Smooth muscle cell (in vitro differentiated cells): ENCODE measurements around the gene TUB. TPM values are rescaled to one million over a fixed set of nuclear protein-coding genes. Genes with fewer than 3 reads are reported as not detected.

Source experiments
- DNase-seq: peaks from one replicate; lab custom pipeline; 2025; ENCODE audit not compliant: unreplicated experiment; lab: John Stamatoyannopoulos, UW
- H2AFZ ChIP-seq: fragments of 200-600 bp; sonication (generic); 2 replicates; pipeline ENCODE4 v1.6.0; 2016; ENCODE audit warnings: antibody characterized with exemption, low read depth, mild to moderate bottlenecking
- H3F3A ChIP-seq: fragments of 200-600 bp; sonication (generic); 2 replicates; pipeline ENCODE4 v1.6.0; 2017; ENCODE audit warnings: antibody characterized with exemption, low read depth
- H3K27ac ChIP-seq: fragments of 200-600 bp; sonication (generic); 2 replicates; pipeline ENCODE4 v1.5.1; 2016; ENCODE audit warnings: low read depth, mild to moderate bottlenecking
- H3K27me3 ChIP-seq: fragments of 200-600 bp; sonication (generic); 2 replicates; pipeline ENCODE4 v1.6.1; 2016; ENCODE audit warnings: low read depth, mild to moderate bottlenecking
- H3K36me3 ChIP-seq: fragments of 200-600 bp; sonication (generic); 2 replicates; pipeline ENCODE4 v1.5.1; 2016; ENCODE audit warnings: low read depth
- H3K4me1 ChIP-seq: fragments of 200-600 bp; sonication (generic); 2 replicates; pipeline ENCODE4 v1.5.1; 2016; ENCODE audit warnings: low read depth
- H3K4me2 ChIP-seq: fragments of 200-600 bp; sonication (generic); 2 replicates; pipeline ENCODE4 v1.6.0; 2016; ENCODE audit warnings: mild to moderate bottlenecking
- H3K4me3 ChIP-seq: fragments of 200-600 bp; sonication (generic); 2 replicates; pipeline ENCODE4 v1.5.1; 2016; ENCODE audit warnings: mild to moderate bottlenecking
- H3K79me2 ChIP-seq: fragments of 200-600 bp; sonication (generic); 2 replicates; pipeline ENCODE4 v1.6.0; 2016; ENCODE audit warnings: low read depth, mild to moderate bottlenecking
- H3K9ac ChIP-seq: fragments of 200-600 bp; sonication (generic); 2 replicates; pipeline ENCODE4 v1.6.0; 2016; ENCODE audit warnings: low read depth
- H3K9me3 ChIP-seq: fragments of 200-600 bp; sonication (generic); replicated peaks from 2 replicates; pipeline ENCODE4 v1.5.1; 2016; ENCODE audit warnings: low read depth
- H4K20me1 ChIP-seq: fragments of 200-600 bp; sonication (generic); 2 replicates; pipeline ENCODE4 v1.6.0; 2016; ENCODE audit warnings: low read depth
- CTCF ChIP-seq: fragments of 200-600 bp; sonication (generic); IDR thresholded peaks from 2 replicates; pipeline ENCODE4 v1.5.1; 2017; ENCODE audit warnings: borderline replicate concordance, mild to moderate bottlenecking, antibody characterized with exemption; ENCODE audit not compliant: insufficient read depth, poor library complexity, severe bottlenecking
- WGBS: methylation state at CpG from one replicate; pipeline ENCODE4 v1.1.7; 2016; ENCODE audit warnings: low lambda C conversion rate; 5-methylcytosine and 5-hydroxymethylcytosine counted together
- polyA plus RNA-seq: library from polyadenylated mRNA; unstranded; fragments of >200 nt; fragmentation: Nextera tagmentation; extraction: Ambion mirVana; gene quantifications from 2 replicates; pipeline ENCODE4 v1.2.1, GENCODE V29; 2016
- total RNA-seq: library from RNA; depleted of rRNA; stranded (reverse); fragments of >200 nt; gene quantifications from 2 replicates; pipeline ENCODE4 v1.2.3, GENCODE V29; 2014

TUB gene
- total and polyA plus RNA-seq, 2 experiments from 2014 or later = 6.0 to 9.5 TPM

- Histone ChIP-seq H3K9ac (no peak overlapping the region), H3K79me2 (no peaks in the 10 kb centered on the region), H3K9me3 (no peaks in the 10 kb centered on the region), H4K20me1 (no peaks in the 10 kb centered on the region), H3K4me2 (no peak overlapping the region), H3K4me1 (no peaks in the 10 kb centered on the region), H3K27ac (no peak overlapping the region), H3K4me3 (no peak overlapping the region), H3F3A (no peaks in the 10 kb centered on the region), H3K36me3 (no peaks in the 10 kb centered on the region), H2AFZ (no peak overlapping the region), H3K27me3 (peaks cover 14% of the 10 kb centered on the region)
- WGBS = 97% methylated on average over 10 of the region's 10 CpGs
- TF ChIP-seq CTCF = no peak
- no peak for DNase-seq
Measured at GRCh38 chr11:8039530-8040260, 41.3 kb upstream of the TUB start.

GRCh38 chr11:8040261-8040920, 40.6 kb upstream of the TUB start:
- Histone ChIP-seq H3K4me2 (no peak overlapping the region), H3K79me2 (no peaks in the 10 kb centered on the region), H4K20me1 (no peaks in the 10 kb centered on the region), H3K9ac (no peak overlapping the region), H3K36me3 (no peaks in the 10 kb centered on the region), H3K27me3 (peaks cover 15% of the 10 kb centered on the region), H3K4me3 (no peak overlapping the region), H3F3A (no peaks in the 10 kb centered on the region), H2AFZ (no peak overlapping the region), H3K4me1 (no peaks in the 10 kb centered on the region), H3K27ac (no peak overlapping the region), H3K9me3 (no peaks in the 10 kb centered on the region)
- 75% methylated on average over 4 of the region's 4 CpGs for WGBS
- DNase-seq = no peak
- no peak for TF ChIP-seq CTCF

- no peaks in the 10 kb centered on the region for H4K20me1 ChIP-seq
- TF ChIP-seq CTCF = no peak
- H3K4me1 ChIP-seq = no peaks in the 10 kb centered on the region
- H3K27me3 ChIP-seq = peaks cover 15% of the 10 kb centered on the region
- H3K79me2 ChIP-seq = no peaks in the 10 kb centered on the region
- no peaks in the 10 kb centered on the region for H3K36me3 ChIP-seq
- no peak for DNase-seq
- no peaks in the 10 kb centered on the region for H3F3A ChIP-seq
- WGBS = 95% methylated on average over 2 of the region's 2 CpGs
- no peak overlapping the region for H3K27ac ChIP-seq
- no peak overlapping the region for H2AFZ ChIP-seq
- H3K4me3 ChIP-seq = no peak overlapping the region
- no peak overlapping the region for H3K9ac ChIP-seq
- H3K9me3 ChIP-seq = no peaks in the 10 kb centered on the region
- no peak overlapping the region for H3K4me2 ChIP-seq
Measured at GRCh38 chr11:8040921-8041285, 40.1 kb upstream of the TUB start.

GRCh38 chr11:8041576-8041975, 39.4 kb upstream of the TUB start:
- Histone ChIP-seq H3K9ac (no peak overlapping the region), H3K36me3 (no peaks in the 10 kb centered on the region), H3K9me3 (no peaks in the 10 kb centered on the region), H3K27ac (no peak overlapping the region), H3K79me2 (no peaks in the 10 kb centered on the region), H3K4me2 (no peak overlapping the region), H3K4me3 (no peak overlapping the region), H4K20me1 (no peaks in the 10 kb centered on the region), H2AFZ (no peak overlapping the region), H3K27me3 (peaks cover 15% of the 10 kb centered on the region), H3F3A (no peaks in the 10 kb centered on the region), H3K4me1 (no peaks in the 10 kb centered on the region)
- TF ChIP-seq CTCF = no peak
- DNase-seq = no peak
- 92% methylated on average over 4 of the region's 4 CpGs for WGBS
